ENCODE results near the gene SREBF1. TPM values are rescaled to one million over a fixed set of nuclear protein-coding genes. Genes with fewer than 3 reads are reported as not detected.

The SREBF1 gene
- total RNA-seq, 1 donor from 2014 or later = 132 TPM

DNA sequence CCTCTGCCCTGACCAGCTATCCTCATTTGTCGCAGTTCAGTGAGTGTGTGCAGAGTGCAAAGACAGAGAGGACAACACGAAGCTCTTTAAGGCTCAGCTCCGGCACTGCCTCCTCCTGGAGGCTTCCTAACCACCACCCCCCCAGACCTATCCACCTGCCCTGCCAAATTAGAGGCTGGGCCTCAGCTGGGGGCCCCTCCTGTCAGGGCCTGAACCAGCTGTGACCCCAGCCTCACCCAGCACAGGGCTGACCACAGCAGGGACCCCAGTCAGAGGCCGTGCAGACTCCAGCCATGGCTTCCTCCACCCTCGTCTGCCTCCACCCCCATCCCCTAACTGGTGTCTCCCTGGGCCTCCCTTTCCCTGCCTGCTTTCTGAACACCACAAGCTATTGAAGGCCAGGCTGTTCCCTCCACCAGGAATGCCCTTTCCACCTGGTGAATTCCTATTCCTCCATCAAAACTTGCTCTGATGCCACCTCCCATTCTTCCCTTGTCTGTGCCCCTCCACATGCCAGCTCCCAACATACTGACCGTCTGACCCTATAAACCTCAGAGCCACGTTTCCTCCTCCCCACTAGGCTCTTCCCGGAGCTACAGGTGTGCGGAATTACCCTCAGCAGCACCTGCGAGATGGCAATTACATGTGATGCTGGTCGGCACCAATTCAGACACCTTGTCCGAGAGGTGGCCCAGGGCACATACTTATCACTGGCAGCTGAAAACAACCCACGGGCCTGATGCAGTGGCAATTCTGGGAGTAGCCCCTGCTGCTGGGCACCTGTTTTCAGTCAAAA lies 8.8 kb downstream of the SREBF1 start:
- H3K36me3 Mint-ChIP-seq (ENCODE audit: low read depth) = peaks cover 2% of the 10 kb centered on the region
- TF ChIP-seq, protein P1, sequence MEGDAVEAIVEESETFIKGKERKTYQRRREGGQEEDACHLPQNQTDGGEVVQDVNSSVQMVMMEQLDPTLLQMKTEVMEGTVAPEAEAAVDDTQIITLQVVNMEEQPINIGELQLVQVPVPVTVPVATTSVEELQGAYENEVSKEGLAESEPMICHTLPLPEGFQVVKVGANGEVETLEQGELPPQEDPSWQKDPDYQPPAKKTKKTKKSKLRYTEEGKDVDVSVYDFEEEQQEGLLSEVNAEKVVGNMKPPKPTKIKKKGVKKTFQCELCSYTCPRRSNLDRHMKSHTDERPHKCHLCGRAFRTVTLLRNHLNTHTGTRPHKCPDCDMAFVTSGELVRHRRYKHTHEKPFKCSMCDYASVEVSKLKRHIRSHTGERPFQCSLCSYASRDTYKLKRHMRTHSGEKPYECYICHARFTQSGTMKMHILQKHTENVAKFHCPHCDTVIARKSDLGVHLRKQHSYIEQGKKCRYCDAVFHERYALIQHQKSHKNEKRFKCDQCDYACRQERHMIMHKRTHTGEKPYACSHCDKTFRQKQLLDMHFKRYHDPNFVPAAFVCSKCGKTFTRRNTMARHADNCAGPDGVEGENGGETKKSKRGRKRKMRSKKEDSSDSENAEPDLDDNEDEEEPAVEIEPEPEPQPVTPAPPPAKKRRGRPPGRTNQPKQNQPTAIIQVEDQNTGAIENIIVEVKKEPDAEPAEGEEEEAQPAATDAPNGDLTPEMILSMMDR (conservative IDR thresholded peaks at IDR 0.05) = no peak
- H3K4me3 Mint-ChIP-seq = peak overlapping the region; percentile 31
- H3K27me3 Mint-ChIP-seq (ENCODE audit: low read depth) = peaks cover 2% of the 10 kb centered on the region
- no peak for DNase-seq (ENCODE audit: low read depth, low spot score)
- no peaks in the 10 kb centered on the region for H3K9me3 Mint-ChIP-seq
- H3K27ac Mint-ChIP-seq (ENCODE audit: unreplicated experiment) = peak overlapping the region; percentile 89
- peaks cover 64% of the 10 kb centered on the region for H3K4me1 Mint-ChIP-seq

DNA sequence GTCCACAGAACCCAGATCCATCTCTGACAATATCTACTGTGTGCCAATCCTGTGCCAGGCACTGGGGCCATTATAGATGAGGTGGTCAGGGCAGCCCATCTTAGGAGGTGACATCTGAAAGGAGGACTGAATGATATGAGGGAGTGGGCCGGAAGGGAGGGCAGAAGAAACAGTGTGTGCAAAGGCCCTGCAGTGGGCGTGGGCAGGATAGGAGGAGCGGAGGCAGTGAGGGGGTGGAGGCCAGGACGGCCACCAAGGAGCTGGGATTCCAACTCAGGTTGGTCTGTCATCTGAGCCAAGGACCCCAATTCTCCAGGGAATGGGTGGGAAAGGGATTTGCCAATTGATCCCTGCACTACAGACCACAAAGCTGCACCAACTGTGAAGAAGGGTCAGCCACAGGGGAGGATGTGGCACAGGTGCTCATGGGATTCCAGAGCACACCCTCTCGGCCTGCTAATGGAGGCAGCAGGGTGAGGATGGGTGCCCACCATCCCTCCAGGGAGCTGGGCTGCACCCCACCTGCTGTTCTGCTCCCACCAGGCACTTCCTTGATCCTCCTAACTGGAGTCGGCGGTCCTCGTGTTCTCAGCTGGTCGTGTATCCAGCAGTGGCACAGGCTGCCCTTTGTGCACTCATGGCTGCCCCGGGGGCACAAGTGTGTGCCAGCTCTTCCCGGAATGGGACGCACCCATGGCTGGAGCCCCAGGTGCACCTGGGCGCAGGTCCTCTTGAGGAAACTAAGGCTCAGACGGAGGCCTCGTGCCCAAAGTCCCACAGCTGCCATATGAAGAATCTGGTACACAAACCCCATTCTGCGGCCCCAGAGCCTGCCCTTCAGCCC lies 9.6 kb downstream of the SREBF1 start:
- Mint-ChIP-seq H3K36me3 (ENCODE audit: low read depth) (peaks cover 2% of the 10 kb centered on the region), H3K27me3 (ENCODE audit: low read depth) (peaks cover 2% of the 10 kb centered on the region), H3K9me3 (no peaks in the 10 kb centered on the region), H3K4me1 (peaks cover 69% of the 10 kb centered on the region), H3K27ac (ENCODE audit: unreplicated experiment) (no peak overlapping the region), H3K4me3 (peak overlapping the region; percentile 62)
- TF ChIP-seq, protein P1 (conservative IDR thresholded peaks at IDR 0.05) = no peak
- DNase-seq (ENCODE audit: low read depth, low spot score) = no peak

DNA sequence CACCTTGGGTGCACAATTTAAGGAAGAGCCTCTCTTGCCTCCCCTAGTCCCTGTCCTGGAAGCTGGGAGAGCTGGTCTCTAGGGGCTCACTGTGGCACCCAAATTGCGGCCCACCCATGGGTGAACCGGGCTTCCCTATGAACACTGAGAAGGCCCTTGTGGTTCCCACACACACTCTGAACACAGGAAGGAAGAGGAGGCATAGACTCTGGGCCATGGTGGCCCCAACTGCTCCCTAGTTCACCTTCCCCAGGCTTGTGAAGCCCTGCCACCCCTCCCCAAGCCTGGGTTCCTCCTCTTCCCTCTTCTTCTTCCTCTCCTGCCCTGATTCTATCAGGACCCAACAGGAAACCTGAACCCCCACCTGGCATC lies 10.5 kb downstream of the SREBF1 start:
- Mint-ChIP-seq H3K4me1 (peaks cover 72% of the 10 kb centered on the region), H3K36me3 (ENCODE audit: low read depth) (peaks cover 2% of the 10 kb centered on the region), H3K4me3 (peak overlapping the region; percentile 62), H3K27me3 (ENCODE audit: low read depth) (peaks cover 2% of the 10 kb centered on the region), H3K27ac (ENCODE audit: unreplicated experiment) (no peak overlapping the region), H3K9me3 (no peaks in the 10 kb centered on the region)
- no peak for DNase-seq (ENCODE audit: low read depth, low spot score)
- TF ChIP-seq, protein P1 (conservative IDR thresholded peaks at IDR 0.05) = no peak

GRCh38 chr17:17824783-17825614 lies 11.8 kb downstream of the SREBF1 start:
- DNase-seq (ENCODE audit: low read depth, low spot score) = no peak
- H3K9me3 Mint-ChIP-seq = no peaks in the 10 kb centered on the region
- H3K4me3 Mint-ChIP-seq = peak overlapping the region; percentile 84
- TF ChIP-seq, protein P1 (conservative IDR thresholded peaks at IDR 0.05) = no peak
- H3K36me3 Mint-ChIP-seq (ENCODE audit: low read depth) = peaks cover 2% of the 10 kb centered on the region
- peaks cover 68% of the 10 kb centered on the region for H3K4me1 Mint-ChIP-seq
- H3K27me3 Mint-ChIP-seq (ENCODE audit: low read depth) = peaks cover 2% of the 10 kb centered on the region
- peak overlapping the region; percentile 97 for H3K27ac Mint-ChIP-seq (ENCODE audit: unreplicated experiment)

DNA sequence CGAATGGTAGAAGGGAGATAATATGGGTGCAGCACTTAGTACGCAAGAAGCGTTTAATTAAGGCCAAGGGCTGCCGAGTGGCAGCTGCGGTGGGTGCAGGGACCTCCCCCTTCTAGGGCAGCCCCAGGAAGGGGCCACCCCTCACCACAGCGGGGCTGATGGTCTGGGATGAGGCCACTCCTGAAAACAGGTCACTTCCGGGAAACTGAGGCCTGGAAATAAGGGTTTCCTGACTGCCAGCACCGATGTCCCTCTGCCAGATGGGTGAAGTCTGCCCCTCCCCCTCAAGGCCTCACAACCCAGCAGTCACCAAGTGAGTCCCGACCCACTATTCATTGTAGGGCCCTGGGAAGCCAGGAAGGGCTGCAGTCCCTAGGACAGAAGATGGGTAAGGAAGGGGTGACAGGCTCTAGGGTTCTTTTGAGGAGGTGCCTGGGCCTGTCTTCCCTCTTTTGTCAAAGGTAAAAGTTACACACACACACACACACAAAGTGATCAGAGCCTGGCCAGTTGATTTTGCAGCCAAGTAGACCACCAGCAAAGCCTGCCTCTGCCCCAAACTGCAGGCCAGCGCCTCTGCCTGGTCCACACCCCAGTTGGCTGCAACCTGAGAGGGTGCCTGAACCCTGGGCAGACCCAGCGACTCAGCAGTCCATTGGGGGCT lies 12.5 kb downstream of the SREBF1 start:
- Mint-ChIP-seq H3K9me3 (no peaks in the 10 kb centered on the region), H3K4me1 (peaks cover 66% of the 10 kb centered on the region), H3K27ac (ENCODE audit: unreplicated experiment) (peak overlapping the region; percentile 97), H3K36me3 (ENCODE audit: low read depth) (peaks cover 2% of the 10 kb centered on the region), H3K4me3 (peak overlapping the region; percentile 84), H3K27me3 (ENCODE audit: low read depth) (peaks cover 2% of the 10 kb centered on the region)
- no peak for DNase-seq (ENCODE audit: low read depth, low spot score)
- TF ChIP-seq, protein P1 (conservative IDR thresholded peaks at IDR 0.05) = no peak
